ENCODE data around the gene CELF4. TPM values are rescaled to one million over a fixed set of nuclear protein-coding genes. Genes with fewer than 3 reads are reported as not detected.

Gene CELF4
- total RNA-seq, 1 donor from 2014 or later, result not detected

GRCh38 chr18:37548679-37549289 lies 16.8 kb downstream of the CELF4 start:
- intact Hi-C loops (cut with micrococcal nuclease), result no loop called here

- intact Hi-C loops (cut with micrococcal nuclease), result no loop called here
Observed at GRCh38 chr18:37547196-37547827, 18.3 kb downstream of the CELF4 start.

GRCh38 chr18:37546651-37547050 lies 18.9 kb downstream of the CELF4 start:
- intact Hi-C loops (cut with micrococcal nuclease), result no loop called here

- intact Hi-C loops (cut with micrococcal nuclease), result no loop called here
Observed at GRCh38 chr18:37546272-37546537, 19.4 kb downstream of the CELF4 start.

- intact Hi-C loops (cut with micrococcal nuclease), result no loop called here
Observed at GRCh38 chr18:37545461-37546271, 19.9 kb downstream of the CELF4 start.

GRCh38 chr18:37544713-37545112 lies 20.9 kb downstream of the CELF4 start:
- intact Hi-C loops (cut with micrococcal nuclease), result no loop called here

GRCh38 chr18:37544217-37544616 lies 21.4 kb downstream of the CELF4 start:
- intact Hi-C loops (cut with micrococcal nuclease), result no loop called here

GRCh38 chr18:37543321-37543720 lies 22.3 kb downstream of the CELF4 start:
- intact Hi-C loops (cut with micrococcal nuclease), result no loop called here

- intact Hi-C loops (cut with micrococcal nuclease), result no loop called here
Observed at GRCh38 chr18:37541517-37541916, 24.1 kb downstream of the CELF4 start.

- intact Hi-C loops (cut with micrococcal nuclease), result no loop called here
Observed at GRCh38 chr18:37540424-37541138, 25.0 kb downstream of the CELF4 start.

GRCh38 chr18:37539236-37539635 lies 26.4 kb downstream of the CELF4 start:
- intact Hi-C loops (cut with micrococcal nuclease), result loop anchor here (2.0 kb wide), 1 partner anchor 152 kb away; no protein-coding TSS in a partner anchor

- intact Hi-C loops (cut with micrococcal nuclease), result loop anchor here (1.0 to 2.0 kb wide), 2 partner anchors 94 to 152 kb away; no protein-coding TSS in a partner anchor
Observed at GRCh38 chr18:37538526-37539205, 26.9 kb downstream of the CELF4 start.

- intact Hi-C loops (cut with micrococcal nuclease), result loop anchor here (1.0 to 2.0 kb wide), 2 partner anchors 94 to 151 kb away; no protein-coding TSS in a partner anchor
Observed at GRCh38 chr18:37537868-37538525, 27.6 kb downstream of the CELF4 start.

- intact Hi-C loops (cut with micrococcal nuclease), result no loop called here
Observed at GRCh38 chr18:37536656-37537055, 28.9 kb downstream of the CELF4 start.

- intact Hi-C loops (cut with micrococcal nuclease), result no loop called here
Observed at GRCh38 chr18:37535968-37536367, 29.6 kb downstream of the CELF4 start.

- intact Hi-C loops (cut with micrococcal nuclease), result no loop called here
Observed at GRCh38 chr18:37534627-37535026, 31.0 kb downstream of the CELF4 start.

GRCh38 chr18:37533647-37534584 lies 31.7 kb downstream of the CELF4 start:
- intact Hi-C loops (cut with micrococcal nuclease), result no loop called here

GRCh38 chr18:37532917-37533316 lies 32.7 kb downstream of the CELF4 start:
- intact Hi-C loops (cut with micrococcal nuclease), result no loop called here

- intact Hi-C loops (cut with micrococcal nuclease), result no loop called here
Observed at GRCh38 chr18:37529863-37530262, 35.7 kb downstream of the CELF4 start.

- intact Hi-C loops (cut with micrococcal nuclease), result no loop called here
Observed at GRCh38 chr18:37529296-37529695, 36.3 kb downstream of the CELF4 start.
